HEK293 (cell line): ENCODE results near the gene MBD5.

Source experiments
- GFI1B ChIP-seq: fragments of 450-650 bp; formaldehyde crosslinking; IDR thresholded peaks from 2 replicates; pipeline ENCODE4 v1.5.1; 2016; ENCODE audit warnings: missing biosample characterization, missing genetic modification characterization
- GLIS1 ChIP-seq: fragments of 450-650 bp; formaldehyde crosslinking; IDR thresholded peaks from 2 replicates; pipeline ENCODE4 v1.5.1; 2016; ENCODE audit warnings: missing biosample characterization, missing genetic modification characterization
- KLF1 ChIP-seq: fragments of 450-650 bp; formaldehyde crosslinking; IDR thresholded peaks from 2 replicates; pipeline ENCODE4 v1.5.1; 2016; ENCODE audit warnings: missing biosample characterization, missing genetic modification characterization
- PRDM4 ChIP-seq: fragments of 450-650 bp; formaldehyde crosslinking; IDR thresholded peaks from 2 replicates; pipeline ENCODE4 v1.5.1; 2017; ENCODE audit warnings: missing biosample characterization, missing genetic modification characterization
- PRDM6 ChIP-seq: fragments of 450-650 bp; formaldehyde crosslinking; IDR thresholded peaks from 2 replicates; pipeline ENCODE4 v1.5.1; 2017; ENCODE audit warnings: missing biosample characterization, missing genetic modification characterization
- REST ChIP-seq: fragments of 450-650 bp; formaldehyde crosslinking; IDR thresholded peaks from 2 replicates; pipeline ENCODE4 v1.5.1; 2016; ENCODE audit warnings: missing biosample characterization, missing genetic modification characterization
- SETDB1 ChIP-seq: IDR thresholded peaks from one replicate; pipeline ENCODE4 v1.6.1; 2017; ENCODE audit warnings: mild to moderate bottlenecking, low read length, moderate library complexity, mixed read lengths; ENCODE audit not compliant: insufficient read length
- SP3 ChIP-seq: fragments of 450-650 bp; formaldehyde crosslinking; IDR thresholded peaks from 2 replicates; pipeline ENCODE4 v1.5.1; 2016; ENCODE audit warnings: missing biosample characterization, missing genetic modification characterization
- TRIM28 ChIP-seq: IDR thresholded peaks from 2 replicates; pipeline ENCODE4 v1.6.1; 2011; ENCODE audit warnings: low read length, control low read depth, borderline replicate concordance
- YY2 ChIP-seq: fragments of 450-650 bp; formaldehyde crosslinking; IDR thresholded peaks from 2 replicates; pipeline ENCODE4 v1.5.1; 2016; ENCODE audit warnings: missing biosample characterization, missing genetic modification characterization
- ZBTB17 ChIP-seq: fragments of 450-650 bp; formaldehyde crosslinking; IDR thresholded peaks from 2 replicates; pipeline ENCODE4 v1.5.1; 2016; ENCODE audit warnings: missing biosample characterization, missing genetic modification characterization
- ZBTB7A ChIP-seq: fragments of 450-650 bp; formaldehyde crosslinking; IDR thresholded peaks from 2 replicates; pipeline ENCODE4 v1.5.1; 2016; ENCODE audit warnings: low read depth, missing biosample characterization, missing genetic modification characterization
- ZFP41 ChIP-seq: fragments of 450-650 bp; formaldehyde crosslinking; IDR thresholded peaks from 2 replicates; pipeline ENCODE4 v1.5.1; 2016; ENCODE audit warnings: missing biosample characterization, missing genetic modification characterization, borderline replicate concordance
- ZNF174 ChIP-seq: fragments of 450-650 bp; formaldehyde crosslinking; IDR thresholded peaks from 2 replicates; pipeline ENCODE4 v1.5.0; 2017; ENCODE audit warnings: missing biosample characterization, mild to moderate bottlenecking, missing genetic modification characterization
- ZNF175 ChIP-seq: fragments of 450-650 bp; formaldehyde crosslinking; IDR thresholded peaks from 2 replicates; pipeline ENCODE4 v1.5.1; 2016; ENCODE audit warnings: missing biosample characterization, missing genetic modification characterization
- ZNF335 ChIP-seq: fragments of 450-650 bp; formaldehyde crosslinking; conservative IDR thresholded peaks from 2 replicates; pipeline ENCODE4 v1.5.1; 2016; ENCODE audit warnings: missing biosample characterization, missing genetic modification characterization
- ZNF37A ChIP-seq: fragments of 450-650 bp; IDR thresholded peaks from 2 replicates; pipeline ENCODE4 v1.5.1; 2018; ENCODE audit warnings: missing biosample characterization, missing genetic modification characterization
- ZNF398 ChIP-seq: fragments of 450-650 bp; formaldehyde crosslinking; IDR thresholded peaks from 2 replicates; pipeline ENCODE4 v1.5.1; 2017; ENCODE audit warnings: missing biosample characterization, missing genetic modification characterization
- ZNF518A ChIP-seq: fragments of 450-650 bp; formaldehyde crosslinking; conservative IDR thresholded peaks from 2 replicates; pipeline ENCODE4 v1.5.1; 2016; ENCODE audit warnings: low read depth, missing biosample characterization, missing genetic modification characterization
- ZNF639 ChIP-seq: fragments of 450-650 bp; formaldehyde crosslinking; IDR thresholded peaks from 2 replicates; pipeline ENCODE4 v1.5.1; 2016; ENCODE audit warnings: missing biosample characterization, missing genetic modification characterization
- ZNF747 ChIP-seq: fragments of 450-650 bp; formaldehyde crosslinking; IDR thresholded peaks from 2 replicates; pipeline ENCODE4 v1.5.1; 2016; ENCODE audit warnings: missing biosample characterization, missing genetic modification characterization
- ZNF768 ChIP-seq: fragments of 450-650 bp; formaldehyde crosslinking; IDR thresholded peaks from 2 replicates; pipeline ENCODE4 v1.5.1; 2018; ENCODE audit warnings: missing biosample characterization, mild to moderate bottlenecking, missing genetic modification characterization
- ZSCAN4 ChIP-seq: fragments of 450-650 bp; formaldehyde crosslinking; IDR thresholded peaks from 2 replicates; pipeline ENCODE4 v1.5.1; 2017; ENCODE audit warnings: missing biosample characterization, missing genetic modification characterization

MBD5 gene

GRCh38 chr2:148509288-148509902 lies 488.5 kb downstream of the MBD5 start (continued):
- TF ChIP-seq GFI1B: no peak
- peak; percentile 58 for TF ChIP-seq GLIS1 (tag by site-specific recombination)
- TF ChIP-seq SETDB1: no peak
- TF ChIP-seq YY2 (tag by site-specific recombination): no peak
- TF ChIP-seq ZBTB17: peak; percentile 34; the same call in 1 of the 2 replicates
- no peak for TF ChIP-seq ZSCAN4 (tag by site-specific recombination)
- no peak for TF ChIP-seq PRDM4 (tag by site-specific recombination)
- TF ChIP-seq ZBTB7A (tag by site-specific recombination): no peak
- TF ChIP-seq REST (tag by site-specific recombination): no peak
- no peak for TF ChIP-seq PRDM6 (tag by site-specific recombination)
- peak; percentile 30; the same call in 1 of the 2 replicates for TF ChIP-seq ZNF335 (tag by site-specific recombination)
- TF ChIP-seq SP3: no peak
- TF ChIP-seq ZNF768 (tag by site-specific recombination): no peak
- no peak for TF ChIP-seq ZNF639 (tag by site-specific recombination)
- TF ChIP-seq KLF1 (tag by site-specific recombination): no peak
- TF ChIP-seq ZNF747 (tag by site-specific recombination): no peak
- TF ChIP-seq ZFP41 (tag by site-specific recombination): no peak
- no peak for TF ChIP-seq ZNF175 (tag by site-specific recombination)
- TF ChIP-seq ZNF37A (tag by site-specific recombination): no peak
- TF ChIP-seq TRIM28: no peak
- no peak for TF ChIP-seq ZNF518A (tag by site-specific recombination)
- TF ChIP-seq ZNF174 (tag by site-specific recombination): no peak
- TF ChIP-seq ZNF398 (tag by site-specific recombination): no peak
